Keratinocyte (primary cell): ENCODE data around the gene IGFBP7.

Source experiments
- EZH2 ChIP-seq: IDR thresholded peaks from one replicate; pipeline ENCODE4 v1.6.1; 2012; ENCODE audit warnings: inconsistent platforms, mild to moderate bottlenecking, low read length, moderate library complexity
- TF ChIP-seq, protein P1 (sequence below), 3 experiments: IDR thresholded peaks in 1 of 3; conservative IDR thresholded peaks in 1 of 3; optimal IDR thresholded peaks in 1 of 3; 2 replicates in 2 of 3; 3 replicates in 1 of 3; pipeline versions ENCODE3 to v1.5.1; 2011; ENCODE audit warnings: low read length in 3 of 3, mild to moderate bottlenecking in 3 of 3, moderate library complexity in 2 of 3, control low read depth in 1 of 3, inconsistent platforms in 1 of 3; ENCODE audit not compliant: insufficient read depth in 2 of 3; ENCODE audit errors: extremely low read depth in 1 of 3

DNA sequence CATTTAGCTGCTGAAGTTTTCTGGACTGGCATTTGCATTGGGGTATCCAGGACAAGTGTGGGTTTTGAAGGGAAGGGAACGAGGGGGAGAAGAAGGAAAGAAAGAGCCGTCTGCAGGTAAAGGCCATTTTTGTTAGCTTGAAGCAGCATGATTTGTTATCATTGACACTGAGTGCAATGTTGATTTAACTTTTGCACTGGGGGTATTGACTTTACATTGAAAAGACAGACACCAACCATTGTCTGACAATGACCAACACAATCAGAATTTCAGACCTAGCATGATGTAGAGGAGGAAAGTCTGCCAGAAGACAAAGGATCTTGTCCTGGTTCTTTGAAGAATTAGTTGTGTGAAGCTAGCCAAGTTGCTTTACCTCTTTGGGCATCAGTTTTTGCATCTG lies 39.6 kb upstream of the IGFBP7 start:
- TF ChIP-seq, protein P1, sequence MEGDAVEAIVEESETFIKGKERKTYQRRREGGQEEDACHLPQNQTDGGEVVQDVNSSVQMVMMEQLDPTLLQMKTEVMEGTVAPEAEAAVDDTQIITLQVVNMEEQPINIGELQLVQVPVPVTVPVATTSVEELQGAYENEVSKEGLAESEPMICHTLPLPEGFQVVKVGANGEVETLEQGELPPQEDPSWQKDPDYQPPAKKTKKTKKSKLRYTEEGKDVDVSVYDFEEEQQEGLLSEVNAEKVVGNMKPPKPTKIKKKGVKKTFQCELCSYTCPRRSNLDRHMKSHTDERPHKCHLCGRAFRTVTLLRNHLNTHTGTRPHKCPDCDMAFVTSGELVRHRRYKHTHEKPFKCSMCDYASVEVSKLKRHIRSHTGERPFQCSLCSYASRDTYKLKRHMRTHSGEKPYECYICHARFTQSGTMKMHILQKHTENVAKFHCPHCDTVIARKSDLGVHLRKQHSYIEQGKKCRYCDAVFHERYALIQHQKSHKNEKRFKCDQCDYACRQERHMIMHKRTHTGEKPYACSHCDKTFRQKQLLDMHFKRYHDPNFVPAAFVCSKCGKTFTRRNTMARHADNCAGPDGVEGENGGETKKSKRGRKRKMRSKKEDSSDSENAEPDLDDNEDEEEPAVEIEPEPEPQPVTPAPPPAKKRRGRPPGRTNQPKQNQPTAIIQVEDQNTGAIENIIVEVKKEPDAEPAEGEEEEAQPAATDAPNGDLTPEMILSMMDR (optimal IDR thresholded peaks at IDR 0.05 in 1 of 3, IDR thresholded peaks at IDR 0.05 in 1 of 3, conservative IDR thresholded peaks at IDR 0.05 in 1 of 3; ENCODE audit: extremely low read depth in 1 of 3, insufficient read depth in 2 of 3, low read length in 3 of 3): no peak
- TF ChIP-seq EZH2: no peak
